Transverse colon (tissue), 3 donors: ENCODE measurements around the gene RHNO1.

Source experiments
- POLR2A ChIP-seq: fragments of 450-650 bp; IDR thresholded peaks from one replicate; pipeline ENCODE4 v1.6.1; 2016; ENCODE audit warnings: antibody characterized with exemption, mild to moderate bottlenecking, moderate library complexity
- TF ChIP-seq, protein P1 (sequence below), 5 experiments: fragments of 200-600 bp in 3 of 5; fragments of 450-650 bp in 2 of 5; sonication (generic) in 3 of 5; IDR thresholded peaks; 1 replicate in 2 of 5; 2 replicates in 3 of 5; pipeline ENCODE4 v1.5.1; 2016 to 2017; ENCODE audit warnings: antibody characterized with exemption in 5 of 5, inconsistent platforms in 3 of 5, mild to moderate bottlenecking in 2 of 5, moderate library complexity in 1 of 5

DNA sequence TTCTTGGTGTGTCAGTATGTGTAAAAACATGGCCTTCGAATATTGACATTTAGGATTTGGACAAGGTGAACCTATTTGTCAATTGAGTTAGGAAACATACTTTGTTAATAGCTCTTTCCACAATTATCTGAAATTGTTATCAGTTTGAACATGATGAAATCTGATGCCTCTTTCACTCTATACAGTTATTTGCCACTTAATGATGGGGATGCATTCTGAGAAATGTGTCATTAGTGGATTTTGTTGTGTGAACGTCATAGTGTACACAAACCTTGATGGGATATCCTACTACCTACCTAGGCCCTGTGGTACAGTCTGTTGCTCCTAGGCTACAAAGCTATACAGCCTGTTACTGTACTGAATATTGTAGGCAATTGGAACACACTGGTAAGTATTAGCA, 18.5 kb downstream of the RHNO1 start:
- TF ChIP-seq, protein P1, sequence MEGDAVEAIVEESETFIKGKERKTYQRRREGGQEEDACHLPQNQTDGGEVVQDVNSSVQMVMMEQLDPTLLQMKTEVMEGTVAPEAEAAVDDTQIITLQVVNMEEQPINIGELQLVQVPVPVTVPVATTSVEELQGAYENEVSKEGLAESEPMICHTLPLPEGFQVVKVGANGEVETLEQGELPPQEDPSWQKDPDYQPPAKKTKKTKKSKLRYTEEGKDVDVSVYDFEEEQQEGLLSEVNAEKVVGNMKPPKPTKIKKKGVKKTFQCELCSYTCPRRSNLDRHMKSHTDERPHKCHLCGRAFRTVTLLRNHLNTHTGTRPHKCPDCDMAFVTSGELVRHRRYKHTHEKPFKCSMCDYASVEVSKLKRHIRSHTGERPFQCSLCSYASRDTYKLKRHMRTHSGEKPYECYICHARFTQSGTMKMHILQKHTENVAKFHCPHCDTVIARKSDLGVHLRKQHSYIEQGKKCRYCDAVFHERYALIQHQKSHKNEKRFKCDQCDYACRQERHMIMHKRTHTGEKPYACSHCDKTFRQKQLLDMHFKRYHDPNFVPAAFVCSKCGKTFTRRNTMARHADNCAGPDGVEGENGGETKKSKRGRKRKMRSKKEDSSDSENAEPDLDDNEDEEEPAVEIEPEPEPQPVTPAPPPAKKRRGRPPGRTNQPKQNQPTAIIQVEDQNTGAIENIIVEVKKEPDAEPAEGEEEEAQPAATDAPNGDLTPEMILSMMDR (IDR thresholded peaks at IDR 0.05) = no peak
- no peak for TF ChIP-seq POLR2A
